MCF 10A (cell line): ENCODE measurements around the gene TCF25. TPM values are rescaled to one million over a fixed set of nuclear protein-coding genes. Genes with fewer than 3 reads are reported as not detected.

Experiments used
- BruUV-seq: library from RNA; stranded (reverse); fragments of 400-500 nt; replicated peaks from 2 replicates; lab custom pipeline; 2021; lab: Mats Ljungman, UMichigan
- CTCF ChIA-PET: fragments of 300-600 bp; sonication (Branson Sonifier 250); formaldehyde crosslinking; extraction: SDS; loops from one replicate; lab custom pipeline; 2021; ENCODE audit warnings: antibody characterized with exemption, inconsistent platforms; lab: Yijun Ruan, JAX
- POLR2A ChIA-PET: fragments of 300-600, 350-650 bp; sonication (Branson Sonifier 250); formaldehyde crosslinking; extraction: SDS; loops from one replicate; lab custom pipeline; 2020; ENCODE audit warnings: antibody characterized with exemption, inconsistent platforms; lab: Yijun Ruan, JAX
- DNase-seq: peaks from one replicate; pipeline ENCODE4 v3.0.0-alpha.2; 2018; ENCODE audit not compliant: unreplicated experiment
- H3K27ac Mint-ChIP-seq: one replicate; pipeline ENCODE4 v1.8.0; 2022; ENCODE audit warnings: mild to moderate bottlenecking, low read depth, mixed read lengths; ENCODE audit not compliant: unreplicated experiment
- H3K27me3 Mint-ChIP-seq: one replicate; pipeline ENCODE4 v1.8.0; 2022; ENCODE audit warnings: mixed read lengths; ENCODE audit not compliant: insufficient read depth, unreplicated experiment
- H3K36me3 Mint-ChIP-seq: one replicate; pipeline ENCODE4 v1.8.0; 2022; ENCODE audit warnings: mild to moderate bottlenecking, moderate library complexity, mixed read lengths; ENCODE audit not compliant: insufficient read depth, unreplicated experiment
- H3K4me1 Mint-ChIP-seq: one replicate; pipeline ENCODE4 v1.8.0; 2022; ENCODE audit warnings: mixed read lengths; ENCODE audit not compliant: insufficient read depth, unreplicated experiment
- H3K4me3 Mint-ChIP-seq: one replicate; pipeline ENCODE4 v1.8.0; 2022; ENCODE audit warnings: mild to moderate bottlenecking, moderate library complexity, mixed read lengths; ENCODE audit not compliant: unreplicated experiment
- H3K9me3 Mint-ChIP-seq: one replicate; pipeline ENCODE4 v1.8.0; 2022; ENCODE audit warnings: mixed read lengths; ENCODE audit not compliant: unreplicated experiment
- CTCF ChIP-seq: fragments of 200-600 bp; IDR thresholded peaks from one replicate; pipeline ENCODE4 v1.8.0; 2022; ENCODE audit warnings: antibody characterized with exemption, mild to moderate bottlenecking; ENCODE audit not compliant: unreplicated experiment
- intact Hi-C: fragments of 100-400 bp; cut with micrococcal nuclease; formaldehyde crosslinking; loops from 2 replicates; pipeline ENCODE4 v1.14.1; 2022
- total RNA-seq: library from RNA; stranded (reverse); gene quantifications from 2 replicates; pipeline ENCODE4 v1.2.3, GENCODE V29; 2022

Gene TCF25
- total RNA-seq, 1 experiment from 2014 or later: 239 TPM

- H3K4me1 Mint-ChIP-seq: peaks cover 4% of the 10 kb centered on the region
- H3K27ac Mint-ChIP-seq: no peak overlapping the region
- H3K9me3 Mint-ChIP-seq: no peaks in the 10 kb centered on the region
- no peak for TF ChIP-seq CTCF
- intact Hi-C loops: no loop called here
- ChIA-PET CTCF (interaction anchor here (0.7 kb wide), 1 partner anchor 28 kb away, joined by 3 read pairs; no protein-coding TSS in a partner anchor), POLR2A (no interaction called here)
- H3K27me3 Mint-ChIP-seq: no peaks in the 10 kb centered on the region
- peaks cover 16% of the 10 kb centered on the region for H3K36me3 Mint-ChIP-seq
- no peak overlapping the region for H3K4me3 Mint-ChIP-seq
- DNase-seq: no peak
- no TSS peak for BruUV-seq
Measured at GRCh38 chr16:89954462-89954861, 81.1 kb downstream of the TCF25 start.

- Mint-ChIP-seq H3K9me3 (no peaks in the 10 kb centered on the region), H3K27me3 (no peaks in the 10 kb centered on the region), H3K4me1 (no peaks in the 10 kb centered on the region), H3K36me3 (peaks cover 23% of the 10 kb centered on the region), H3K27ac (no peak overlapping the region), H3K4me3 (no peak overlapping the region)
- no peak for DNase-seq
- CTCF ChIA-PET: interaction anchor here (0.7 kb wide), 1 partner anchor 27 kb away, joined by 3 read pairs; no protein-coding TSS in a partner anchor
- POLR2A ChIA-PET: no interaction called here
- no TSS peak for BruUV-seq
- intact Hi-C loops: no loop called here
- no peak for TF ChIP-seq CTCF
Measured at GRCh38 chr16:89955001-89955685, 81.8 kb downstream of the TCF25 start.

- Mint-ChIP-seq H3K4me3 (no peak overlapping the region), H3K27me3 (no peaks in the 10 kb centered on the region), H3K36me3 (peaks cover 32% of the 10 kb centered on the region), H3K27ac (no peak overlapping the region), H3K9me3 (no peaks in the 10 kb centered on the region), H3K4me1 (no peaks in the 10 kb centered on the region)
- ChIA-PET POLR2A (interaction anchor here (0.5 to 1.4 kb wide), 3 partner anchors 15 to 662 kb away, joined by 4 to 5 read pairs (median 5); no protein-coding TSS in a partner anchor), CTCF (interaction anchor here (0.6 kb wide), 1 partner anchor 9 kb away, joined by 3 read pairs; no protein-coding TSS in a partner anchor)
- no TSS peak for BruUV-seq
- TF ChIP-seq CTCF: no peak
- intact Hi-C loops: no loop called here
- no peak for DNase-seq
Measured at GRCh38 chr16:89956505-89957215, 83.3 kb downstream of the TCF25 start.

- intact Hi-C loops: no loop called here
- BruUV-seq: no TSS peak
- ChIA-PET CTCF (interaction anchor here (0.6 kb wide), 1 partner anchor 10 kb away, joined by 3 read pairs; no protein-coding TSS in a partner anchor), POLR2A (interaction anchor here (0.6 to 1.4 kb wide), 2 partner anchors 14 to 663 kb away, joined by 4 to 5 read pairs; no protein-coding TSS in a partner anchor)
- Mint-ChIP-seq H3K36me3 (peaks cover 32% of the 10 kb centered on the region), H3K4me1 (no peaks in the 10 kb centered on the region), H3K4me3 (no peak overlapping the region), H3K27ac (no peak overlapping the region), H3K9me3 (no peaks in the 10 kb centered on the region), H3K27me3 (no peaks in the 10 kb centered on the region)
- TF ChIP-seq CTCF: no peak
- DNase-seq: no peak
Measured at GRCh38 chr16:89957216-89957785, 83.9 kb downstream of the TCF25 start.
